Heart left ventricle (tissue), 16 donors: ENCODE measurements around the gene WIPI1. TPM values are rescaled to one million over a fixed set of nuclear protein-coding genes. Genes with fewer than 3 reads are reported as not detected.

Source experiments
- ATAC-seq, 4 donors: fragments of 200-7000 bp; cut with Tn5 transposase; one replicate each; pipeline ENCODE4 v1.9.1; 2020 to 2022; ENCODE audit warnings: moderate library complexity in 4 of 4, mild to moderate bottlenecking in 3 of 4, moderate number of reproducible peaks in 1 of 4
- DNase-seq, 5 donors: peaks; one replicate each; pipeline ENCODE4 v3.0.0-alpha.2; 2020
- H3K27ac ChIP-seq, 12 donors: fragments of 200-600 bp; sonication (generic) in 4 of 12; one replicate each; pipeline versions ENCODE4 v1.5.0 to v1.8.0; 2016 to 2022; ENCODE audit warnings: mild to moderate bottlenecking in 2 of 12
- H3K27me3 ChIP-seq, 9 donors: fragments of 200-600 bp; sonication (generic) in 2 of 9; one replicate each; pipeline versions ENCODE4 v1.5.1 to v1.8.0; 2016 to 2022; ENCODE audit warnings: mild to moderate bottlenecking in 3 of 9
- H3K36me3 ChIP-seq, 9 donors: fragments of 200-600 bp; sonication (generic) in 2 of 9; one replicate each; pipeline versions ENCODE4 v1.5.0 to v1.8.0; 2018 to 2022; ENCODE audit warnings: mild to moderate bottlenecking in 2 of 9
- H3K4me1 ChIP-seq, 12 donors: fragments of 200-600 bp; sonication (generic) in 4 of 12; one replicate each; pipeline versions ENCODE4 v1.5.0 to v1.8.0; 2016 to 2022; ENCODE audit warnings: mild to moderate bottlenecking in 3 of 12
- H3K4me3 ChIP-seq, 12 donors: fragments of 200-600 bp; sonication (generic) in 4 of 12; one replicate each; pipeline versions ENCODE4 v1.5.0 to v1.8.0; 2017 to 2022; ENCODE audit warnings: mild to moderate bottlenecking in 9 of 12, moderate library complexity in 4 of 12
- H3K9me3 ChIP-seq, 12 donors: fragments of 200-600 bp; sonication (generic) in 4 of 12; one replicate each; pipeline versions ENCODE4 v1.5.0 to v1.8.0; 2016 to 2022; ENCODE audit warnings: mild to moderate bottlenecking in 1 of 12
- CTCF ChIP-seq, 12 donors: fragments of 200-600 bp; sonication (generic) in 4 of 12; IDR thresholded peaks; one replicate each; pipeline versions ENCODE4 v1.5.0 to v1.8.0; 2018 to 2022; ENCODE audit warnings: antibody characterized with exemption in 12 of 12, mild to moderate bottlenecking in 5 of 12
- POLR2A ChIP-seq, 2 donors: fragments of 450-650 bp; IDR thresholded peaks; one replicate each; pipeline ENCODE4 v1.6.1; 2017; ENCODE audit warnings: antibody characterized with exemption in 2 of 2, mild to moderate bottlenecking in 2 of 2, moderate library complexity in 2 of 2
- WGBS, 4 donors: extraction: QIAGEN DNeasy Blood & Tissue Kit in 2 of 4; methylation state at CpG; one replicate each; pipeline versions ENCODE4 v1.1.5 to v1.1.7; 2013 to 2018; 5-methylcytosine and 5-hydroxymethylcytosine counted together
- intact Hi-C, 10 donors: fragments of 100-400 bp; cut with DNase I; formaldehyde crosslinking; loops; one replicate each; pipeline versions ENCODE4 v1.11.1 to v1.14.2; 2022
- polyA plus RNA-seq, 2 donors: library from polyadenylated mRNA; stranded (reverse); fragments of 200-250 nt; gene quantifications; one replicate each; pipeline ENCODE4 v1.2.3, GENCODE V29; 2013
- total RNA-seq, 9 donors: library from RNA; depleted of rRNA in 2 of 9; stranded (reverse); fragments of >200 nt in 2 of 9; fragmentation: NEBNext Ultra II Directional in 3 of 9; extraction: Animal tissue kit (Norgen Biotek cat#: 25700) in 3 of 9; gene quantifications; one replicate each; pipeline versions ENCODE4 v1.1.0 to v1.2.4, GENCODE V29; 2016 to 2023
- donor health status: ischemic (EF 13 %, LVEDD 7.1; RV severe dilation, severe dysfunction).
- donor health status: healthy with polysubstance abuse.
- donor health status: DM: no; HTN: yes; CAD: no.
- donor health status: DM: no; HTN: no; CAD: no.
- donor health status: ischemic (EF 25% LVEDD 6.9; RV normal size, moderate dysfunction).
- donor health status: ischemic (EF 25% LVEDD 5.7; RV mildly dilated, moderate dysfunction).
- donor health status: healthy.
- donor health status: DM: yes; HTN: yes; CAD: no.
- donor health status: ischemic (EF 35%, LVEDD 5.7; RV mildly dilated, moderate dysfunction).
- donor health status: nonischemic (EF 11% LVEDD 7.7; RV severe dilation, severe dysfunction).
- donor health status: DM: yes; HTN: yes; CAD: no.
- donor health status: PGD.
- donor health status: ischemic (EF 29% LVEDD 5.4; RV normal size, mild dysfunction).
- donor health status: nonischemic (EF 23%, LVEDD 6.1; RV moderate dilation, normal function).

Gene WIPI1
- total and polyA plus RNA-seq, 11 donors: 57.1 to 145 (median 103) TPM

- H3K27me3 ChIP-seq: no peaks in the 10 kb centered on the region
- H3K9me3 ChIP-seq: no peaks in the 10 kb centered on the region
- TF ChIP-seq CTCF (IDR thresholded peaks at IDR 0.05) (no peak), POLR2A (IDR thresholded peaks at IDR 0.05) (no peak)
- WGBS, 4 donors: 27 to 36% (median 31%) methylated on average over 12 of the region's 12 CpGs
- intact Hi-C loops: no loop called here
- H3K27ac ChIP-seq: peak overlapping the region in 11 of 12 donors; percentile 1 to 72 (median 54)
- H3K36me3 ChIP-seq: no peaks in the 10 kb centered on the region
- DNase-seq: peak; percentile 40 to 70 (median 45)
- no peak overlapping the region for H3K4me3 ChIP-seq
- ATAC-seq: peak; percentile 56 to 86 (median 72)
- H3K4me1 ChIP-seq: peaks cover 0 to 68% (median 26%) of the 10 kb centered on the region in 12 donors
Measured at GRCh38 chr17:68491381-68492231, 34.3 kb upstream of the WIPI1 start.

GRCh38 chr17:68489919-68490318 lies 32.6 kb upstream of the WIPI1 start:
- no peaks in the 10 kb centered on the region for H3K27me3 ChIP-seq
- peaks cover 0 to 77% (median 25%) of the 10 kb centered on the region in 12 donors for H3K4me1 ChIP-seq
- H3K4me3 ChIP-seq: no peak overlapping the region
- WGBS, 4 donors: 54 to 79% (median 65%) methylated on average over 3 to 4 of the region's 4 CpGs
- TF ChIP-seq POLR2A (IDR thresholded peaks at IDR 0.05): no peak
- no peak for TF ChIP-seq CTCF (IDR thresholded peaks at IDR 0.05)
- H3K36me3 ChIP-seq: no peaks in the 10 kb centered on the region
- intact Hi-C loops: no loop called here
- peak overlapping the region in 2 of 12 donors; percentile 1 to 54 for H3K27ac ChIP-seq
- no peaks in the 10 kb centered on the region for H3K9me3 ChIP-seq
- DNase-seq (no peak), ATAC-seq (peak in 1 of 4 donors; percentile 35)

GRCh38 chr17:68484458-68484857 lies 27.2 kb upstream of the WIPI1 start:
- peak overlapping the region in 5 of 12 donors; percentile 3 to 51 (median 26) for H3K27ac ChIP-seq
- no peak for DNase-seq
- TF ChIP-seq POLR2A (IDR thresholded peaks at IDR 0.05) (no peak), CTCF (IDR thresholded peaks at IDR 0.05) (no peak)
- H3K4me3 ChIP-seq: no peak overlapping the region
- ATAC-seq: no peak
- intact Hi-C loops: loop anchor here in 1 of 10 donors (5.0 kb wide), 1 partner anchor 48 kb away; no protein-coding TSS in a partner anchor
- no peaks in the 10 kb centered on the region for H3K27me3 ChIP-seq
- 60 to 73% (median 70%) methylated on average over 2 of the region's 2 CpGs for WGBS, 4 donors
- H3K9me3 ChIP-seq: no peaks in the 10 kb centered on the region
- peaks cover 0 to 40% (median 0%) of the 10 kb centered on the region in 12 donors for H3K4me1 ChIP-seq
- no peaks in the 10 kb centered on the region for H3K36me3 ChIP-seq

- 74 to 84% (median 80%) methylated on average over 4 of the region's 4 CpGs for WGBS, 4 donors
- DNase-seq (no peak), ATAC-seq (no peak)
- no peaks in the 10 kb centered on the region for H3K36me3 ChIP-seq
- no peaks in the 10 kb centered on the region for H3K9me3 ChIP-seq
- peaks cover 0 to 27% (median 0%) of the 10 kb centered on the region in 12 donors for H3K4me1 ChIP-seq
- no peak overlapping the region for H3K4me3 ChIP-seq
- intact Hi-C loops: loop anchor here in 1 of 10 donors (5.0 kb wide), 1 partner anchor 50 kb away; no protein-coding TSS in a partner anchor
- no peak for TF ChIP-seq POLR2A (IDR thresholded peaks at IDR 0.05)
- TF ChIP-seq CTCF (IDR thresholded peaks at IDR 0.05): no peak
- no peaks in the 10 kb centered on the region for H3K27me3 ChIP-seq
- no peak overlapping the region for H3K27ac ChIP-seq
Measured at GRCh38 chr17:68482576-68483041, 25.3 kb upstream of the WIPI1 start.
